Hepatic stellate cell (primary cell): ENCODE measurements around the gene IL17F.

Experiments used
- DNase-seq: peaks from one replicate; pipeline ENCODE4 v3.0.0; 2011; ENCODE audit warnings: low spot score

The IL17F gene

DNA sequence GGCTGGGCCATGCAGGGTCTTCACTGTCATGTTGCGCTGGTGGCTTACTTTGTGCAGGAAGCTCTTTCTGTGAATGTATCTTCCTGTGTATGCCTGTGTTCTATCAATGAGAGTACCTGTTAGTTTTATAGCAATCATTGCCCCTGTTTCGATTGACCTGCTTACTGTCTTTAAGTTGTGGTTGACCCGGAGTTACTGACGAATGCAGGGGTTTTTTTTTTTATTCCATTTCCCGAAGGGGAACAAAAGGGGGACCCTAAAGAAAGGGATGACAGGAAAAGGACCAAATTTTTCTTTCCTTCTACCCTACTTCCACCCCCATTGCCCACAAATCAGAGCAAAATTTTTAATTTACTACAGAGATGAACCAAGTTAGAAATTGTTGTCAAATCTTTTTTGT is at the start of gene IL17F:
TSS of gene IL17F (minus strand) at position 101 of the 400 bp plus-strand sequence. CDS start at position 30, 71 bp downstream.
- DNase-seq, result no peak

- DNase-seq, result no peak
These were observed 48.8 kb upstream of the IL17F start for GRCh38 chr6:52293067-52293466.

GRCh38 chr6:52288841-52289240 is 44.5 kb upstream of the IL17F start:
- DNase-seq, result no peak

GRCh38 chr6:52288216-52288615 is 43.9 kb upstream of the IL17F start:
- DNase-seq, result no peak

DNA sequence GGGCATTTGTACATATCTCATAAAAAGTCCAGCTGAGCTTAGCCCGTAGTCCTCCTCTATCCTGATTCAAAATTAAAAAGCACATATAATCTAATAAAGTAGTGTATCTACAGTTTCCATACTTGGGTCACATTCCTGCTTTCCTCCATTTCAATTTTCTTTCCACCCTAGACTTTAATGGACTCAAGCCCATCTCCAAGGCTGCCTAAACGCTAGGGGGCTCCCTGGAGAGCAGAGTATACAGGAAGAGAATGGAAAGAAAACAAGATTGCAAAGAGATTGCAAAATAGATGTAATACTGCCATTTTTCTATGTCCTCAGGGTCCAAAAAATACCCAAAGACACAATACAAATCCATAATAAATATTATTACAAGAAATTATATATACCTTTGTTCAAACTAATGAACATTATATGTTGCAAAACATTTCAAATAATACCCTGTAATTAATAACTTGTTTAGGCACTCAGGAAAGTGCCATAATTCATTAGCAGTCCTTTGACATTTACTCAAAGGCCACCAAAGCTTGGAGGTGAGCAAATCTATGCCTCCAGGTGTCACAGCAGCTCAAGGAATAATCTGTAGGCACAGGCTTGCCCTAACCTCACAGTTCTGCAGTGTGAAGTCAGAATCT is 42.6 kb upstream of the IL17F start:
- peak; percentile 71 for DNase-seq

GRCh38 chr6:52285177-52286068 is 41.1 kb upstream of the IL17F start:
- no peak for DNase-seq

DNA sequence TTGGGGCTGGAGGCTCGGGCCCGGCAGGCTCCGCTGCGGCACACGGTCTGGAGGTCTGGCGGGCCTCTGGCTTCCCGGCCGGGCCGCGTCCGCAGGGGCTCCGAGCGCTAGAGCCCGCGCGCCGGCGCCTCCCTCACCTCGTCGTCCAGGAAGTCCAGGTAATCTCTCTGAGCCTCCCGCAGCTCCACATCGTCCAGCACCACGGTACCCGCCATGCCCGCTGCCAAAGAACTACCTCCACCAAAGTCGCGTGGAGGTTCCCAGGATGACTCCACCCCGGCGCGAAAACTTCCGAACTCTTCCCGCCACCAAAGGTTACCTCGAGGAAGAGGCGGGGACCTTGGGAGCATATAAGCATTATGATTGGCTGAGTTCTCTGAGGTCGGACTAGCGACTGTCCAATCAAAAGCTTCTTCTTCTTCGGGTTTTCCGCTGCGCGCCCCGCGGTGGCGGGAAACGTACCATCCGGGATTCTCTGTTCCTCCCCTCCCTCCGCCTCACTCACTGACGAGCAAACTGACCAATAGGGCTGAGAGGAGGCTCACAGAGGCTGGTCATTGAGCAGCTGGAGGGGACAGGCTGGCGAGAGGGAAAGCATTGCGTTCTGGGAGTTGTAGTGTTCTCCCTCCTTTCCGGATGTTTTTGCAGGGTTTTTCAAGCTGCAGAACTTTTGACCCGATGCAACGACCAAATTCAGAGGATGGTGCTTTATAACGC is 40.3 kb upstream of the IL17F start, which contains the start of gene MCM3:
TSS of gene MCM3 (minus strand) at position 283 of the 717 bp plus-strand sequence. CDS start at position 215, 68 bp downstream.
- DNase-seq, result peak; percentile 96

- peak; percentile 11 for DNase-seq
These were observed 39.8 kb upstream of the IL17F start for GRCh38 chr6:52284131-52284459.

DNA sequence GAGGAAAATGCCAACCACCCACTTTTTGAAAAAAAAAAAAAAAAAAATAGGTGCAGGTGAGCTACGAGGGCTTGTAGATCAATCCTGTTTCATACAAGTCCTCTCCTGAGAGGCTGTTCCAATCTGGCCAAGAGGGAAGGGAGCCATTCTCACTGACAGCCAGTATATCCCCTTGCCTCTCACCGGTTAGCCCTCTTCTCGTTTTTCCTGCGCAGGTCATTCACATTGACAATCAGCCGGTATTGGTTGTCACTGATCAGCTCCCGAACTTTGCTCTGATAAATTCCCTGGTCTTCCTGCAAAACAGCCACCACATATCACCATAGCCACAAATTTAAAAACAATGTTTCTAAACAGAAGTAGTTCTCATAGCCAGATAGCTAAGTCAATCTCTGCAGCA is 38.8 kb upstream of the IL17F start:
- no peak for DNase-seq

- DNase-seq, result no peak
These were observed 31.8 kb upstream of the IL17F start for GRCh38 chr6:52276130-52276529.

- no peak for DNase-seq
These were observed 27.7 kb upstream of the IL17F start for GRCh38 chr6:52271852-52272460.

GRCh38 chr6:52263709-52264540 is 19.6 kb upstream of the IL17F start:
- peak; percentile 62 for DNase-seq

DNA sequence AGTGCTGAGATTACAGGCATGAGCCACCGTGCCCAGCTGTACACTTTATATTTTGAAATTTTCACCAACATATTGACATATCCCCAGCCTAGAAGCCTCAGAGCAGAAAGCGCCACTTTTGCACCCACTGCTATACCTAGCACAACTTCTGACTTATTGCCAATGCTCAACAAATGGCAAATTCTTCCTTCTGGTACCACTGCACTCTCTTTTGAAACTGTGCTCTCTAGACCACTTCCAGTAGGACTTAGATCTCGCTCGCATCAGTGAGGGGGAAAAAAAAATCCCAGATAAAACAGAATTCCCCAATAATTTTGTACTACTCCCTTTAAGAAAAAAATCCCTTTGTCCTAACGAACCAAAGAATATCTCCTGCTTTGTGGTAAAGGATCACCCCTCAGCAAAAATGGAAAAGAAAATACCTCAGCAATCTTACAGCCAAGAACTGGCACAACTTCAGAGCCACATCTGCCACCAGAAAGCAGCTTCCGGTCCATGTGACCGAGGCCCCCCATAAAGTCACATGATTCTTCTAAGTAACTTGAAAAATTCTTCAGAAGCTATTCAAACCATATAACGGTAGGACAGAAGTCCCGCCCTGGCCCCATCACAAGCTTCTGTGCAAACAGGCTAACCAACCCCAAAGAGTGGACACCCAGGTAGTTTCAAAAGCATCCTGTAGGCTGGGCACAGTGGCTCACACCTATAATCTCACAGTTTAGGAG is 18.5 kb upstream of the IL17F start:
- no peak for DNase-seq

GRCh38 chr6:52261229-52261628 is 16.9 kb upstream of the IL17F start:
- peak; percentile 15 for DNase-seq

DNA sequence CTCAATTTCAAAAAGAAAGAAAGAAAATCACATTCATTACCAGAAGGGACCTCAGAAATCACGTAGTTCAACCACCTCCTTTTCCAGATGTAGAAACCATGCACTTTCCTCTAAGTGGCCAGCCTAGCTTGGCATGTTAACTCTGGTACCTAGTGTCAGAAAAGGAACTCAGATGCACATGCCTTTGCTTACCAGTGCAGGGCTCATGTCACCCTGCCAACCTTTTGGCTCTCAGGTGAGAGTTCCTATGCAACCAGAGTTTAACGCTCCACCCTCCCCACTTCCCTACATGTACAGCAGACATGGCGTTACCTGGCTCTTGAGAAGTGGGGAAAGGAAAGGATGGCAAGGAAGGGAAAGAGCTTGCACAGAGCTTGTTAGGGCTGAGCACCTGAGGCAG is 16.3 kb upstream of the IL17F start:
- DNase-seq, result no peak

DNA sequence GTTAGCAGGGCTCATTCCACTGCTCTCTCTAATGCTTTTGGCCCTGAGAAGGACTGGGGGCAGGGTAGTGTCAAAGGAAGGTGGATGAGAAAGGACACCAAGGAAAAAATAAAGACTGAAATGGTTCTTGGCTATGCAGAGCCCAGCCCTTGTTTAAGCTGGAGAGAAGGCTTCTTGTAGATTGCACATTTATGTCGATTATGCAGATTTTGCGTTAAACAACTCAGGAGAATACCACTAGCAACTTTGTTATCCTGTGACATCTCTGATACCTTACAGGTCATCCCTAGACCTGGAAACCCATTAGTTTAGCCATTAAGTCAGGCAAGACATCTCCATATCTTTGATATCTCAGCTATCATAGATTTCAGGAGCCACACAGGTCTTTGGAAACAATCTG is 11.1 kb upstream of the IL17F start:
- DNase-seq, result no peak

- no peak for DNase-seq
These were observed 10.6 kb upstream of the IL17F start for GRCh38 chr6:52254731-52255378.

DNA sequence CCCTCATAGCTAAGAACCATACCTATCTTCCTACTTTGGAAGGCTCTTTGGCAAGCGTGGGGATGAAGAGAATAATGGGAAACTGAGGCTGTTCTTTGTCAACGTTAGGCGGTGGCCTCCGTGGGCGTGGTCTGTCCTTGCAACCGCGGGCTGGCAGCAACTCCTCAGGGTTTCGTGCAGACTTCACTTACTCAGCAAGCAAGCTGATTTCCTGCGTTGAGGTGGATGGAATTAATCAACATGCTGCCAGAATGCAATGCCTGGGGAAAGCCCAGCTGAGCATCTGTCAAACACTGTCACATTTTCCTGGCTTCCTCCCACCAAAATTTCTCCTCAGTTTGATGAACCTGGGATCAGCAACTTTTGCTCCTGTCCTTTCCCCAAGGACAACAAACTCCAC is 9.2 kb upstream of the IL17F start:
- DNase-seq, result no peak

GRCh38 chr6:52251113-52251512 is 6.8 kb upstream of the IL17F start:
- DNase-seq, result no peak

DNA sequence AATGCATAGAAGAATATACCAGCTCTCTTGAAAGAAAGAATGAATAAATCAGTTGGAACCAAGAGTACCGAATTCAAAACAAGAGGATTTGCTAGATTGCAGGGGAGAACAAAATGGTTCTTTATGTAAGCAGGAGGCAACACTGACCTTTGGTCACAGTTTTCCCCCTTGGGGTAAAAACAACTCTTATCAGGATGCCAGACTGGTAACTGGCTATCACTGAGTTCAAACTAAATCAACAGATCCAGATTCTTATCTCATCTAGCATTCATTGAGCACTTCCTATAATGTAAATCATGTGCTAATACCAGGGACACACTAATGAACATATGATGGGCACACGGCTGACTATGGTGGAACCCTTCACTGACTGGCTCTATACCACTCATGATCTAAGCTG is 4.8 kb upstream of the IL17F start:
- DNase-seq, result no peak
